ENCODE measurements around the gene LRIG1.

GRCh38 chr3:66363148-66363547 lies 137.7 kb downstream of the LRIG1 start:
- TF ChIP-seq EP300 (IDR thresholded peaks at IDR 0.05; ENCODE audit: borderline replicate concordance): no peak
- TF ChIP-seq TAF1 (IDR thresholded peaks at IDR 0.05; ENCODE audit: low read depth): no peak
- TF ChIP-seq, protein P1, sequence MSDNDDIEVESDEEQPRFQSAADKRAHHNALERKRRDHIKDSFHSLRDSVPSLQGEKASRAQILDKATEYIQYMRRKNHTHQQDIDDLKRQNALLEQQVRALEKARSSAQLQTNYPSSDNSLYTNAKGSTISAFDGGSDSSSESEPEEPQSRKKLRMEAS (IDR thresholded peaks at IDR 0.05): no peak
- no peak for TF ChIP-seq TCF12 (IDR thresholded peaks at IDR 0.05; ENCODE audit: low read depth)
- TF ChIP-seq EGR1 (IDR thresholded peaks at IDR 0.05): no peak

All from Ishikawa (cell line).